ENCODE measurements around the gene SLC26A6. TPM values are rescaled to one million over a fixed set of nuclear protein-coding genes. Genes with fewer than 3 reads are reported as not detected.
A peak's percentile ranks its signal among the peaks of the same experiment; 100 is the strongest.

Gene SLC26A6
- total RNA-seq, 4 donors from 2014 or later = 13.8 to 26.4 (median 15.9) TPM

GRCh38 chr3:48597408-48597800 is 37.9 kb downstream of the SLC26A6 start:
- WGBS, 2 donors = 60 to 74% methylated on average over 5 to 6 of the region's 6 CpGs
- peaks cover 0 to 51% (median 31%) of the 10 kb centered on the region in 3 donors for H3K36me3 ChIP-seq
- no peak for DNase-seq (ENCODE audit: low spot score in 2 of 2)
- peaks cover 0 to 13% of the 10 kb centered on the region in 2 donors for H3K27me3 ChIP-seq
- H3K27ac ChIP-seq = peak overlapping the region in 2 of 4 donors; percentile 51 to 64
- no peak for TF ChIP-seq EP300 (IDR thresholded peaks at IDR 0.05)
- TF ChIP-seq POLR2A (IDR thresholded peaks at IDR 0.05) = no peak
- no peak for TF ChIP-seq CTCF (IDR thresholded peaks at IDR 0.05)
- no peak overlapping the region for H3K4me3 ChIP-seq
- peaks cover 0 to 37% (median 11%) of the 10 kb centered on the region in 4 donors for H3K4me1 ChIP-seq
- no peaks in the 10 kb centered on the region for H3K9me3 ChIP-seq

- 54 to 74% methylated on average over 8 of the region's 8 CpGs for WGBS, 2 donors
- no peak overlapping the region for H3K27ac ChIP-seq
- no peaks in the 10 kb centered on the region for H3K9me3 ChIP-seq
- H3K4me3 ChIP-seq = no peak overlapping the region
- TF ChIP-seq CTCF (IDR thresholded peaks at IDR 0.05) (no peak), POLR2A (IDR thresholded peaks at IDR 0.05) (no peak), EP300 (IDR thresholded peaks at IDR 0.05) (no peak)
- peaks cover 0 to 50% (median 30%) of the 10 kb centered on the region in 3 donors for H3K36me3 ChIP-seq
- H3K27me3 ChIP-seq = peaks cover 0 to 13% of the 10 kb centered on the region in 2 donors
- no peak for DNase-seq (ENCODE audit: low spot score in 2 of 2)
- peaks cover 0 to 37% (median 11%) of the 10 kb centered on the region in 4 donors for H3K4me1 ChIP-seq
Measured at GRCh38 chr3:48596676-48597407, 38.4 kb downstream of the SLC26A6 start.

GRCh38 chr3:48596157-48596556 is 39.1 kb downstream of the SLC26A6 start:
- peaks cover 0 to 50% (median 23%) of the 10 kb centered on the region in 3 donors for H3K36me3 ChIP-seq
- no peak overlapping the region for H3K4me3 ChIP-seq
- peaks cover 0 to 37% (median 11%) of the 10 kb centered on the region in 4 donors for H3K4me1 ChIP-seq
- peaks cover 0 to 13% of the 10 kb centered on the region in 2 donors for H3K27me3 ChIP-seq
- no peak for DNase-seq (ENCODE audit: low spot score in 2 of 2)
- 76 to 86% methylated on average over 5 of the region's 5 CpGs for WGBS, 2 donors
- no peak overlapping the region for H3K27ac ChIP-seq
- no peaks in the 10 kb centered on the region for H3K9me3 ChIP-seq
- TF ChIP-seq CTCF (IDR thresholded peaks at IDR 0.05) (no peak), EP300 (IDR thresholded peaks at IDR 0.05) (no peak), POLR2A (IDR thresholded peaks at IDR 0.05) (no peak)

- Histone ChIP-seq H3K4me3 (peak overlapping the region in 1 of 4 donors; percentile 44), H3K36me3 (peaks cover 0 to 45% (median 18%) of the 10 kb centered on the region in 3 donors), H3K27ac (no peak overlapping the region), H3K9me3 (no peaks in the 10 kb centered on the region), H3K4me1 (peaks cover 0 to 37% (median 11%) of the 10 kb centered on the region in 4 donors), H3K27me3 (peaks cover 0 to 13% of the 10 kb centered on the region in 2 donors)
- WGBS, 2 donors = 35 to 39% methylated on average over 5 to 8 of the region's 10 CpGs
- no peak for DNase-seq (ENCODE audit: low spot score in 2 of 2)
- TF ChIP-seq EP300 (IDR thresholded peaks at IDR 0.05) = no peak
- no peak for TF ChIP-seq CTCF (IDR thresholded peaks at IDR 0.05)
- no peak for TF ChIP-seq POLR2A (IDR thresholded peaks at IDR 0.05)
Measured at GRCh38 chr3:48595526-48596121, 39.6 kb downstream of the SLC26A6 start.

GRCh38 chr3:48595075-48595525 is 40.2 kb downstream of the SLC26A6 start, which contains the start of gene COL7A1:
TSS of gene COL7A1 (minus strand) at chr3:48595329. CDS start at chr3:48595159, 170 bp downstream.
- Histone ChIP-seq H3K4me3 (peak within 1 kb of the TSS in 3 of 4 donors; percentile 18 to 44 (median 33)), H3K27me3 (peaks cover 0 to 13% of the 10 kb centered on the region in 2 donors), H3K27ac (peak within 1 kb of the TSS in 2 of 4 donors; percentile 20 to 59), H3K36me3 (peaks cover 0 to 43% (median 12%) of the 10 kb centered on the region in 3 donors), H3K9me3 (no peaks in the 10 kb centered on the region), H3K4me1 (peaks cover 0 to 37% (median 11%) of the 10 kb centered on the region in 4 donors)
- DNase-seq (ENCODE audit: low spot score in 2 of 2) = no peak
- 1 to 2% methylated on average over 22 to 24 of the region's 35 CpGs for WGBS, 2 donors
- TF ChIP-seq CTCF (IDR thresholded peaks at IDR 0.05) = no peak

Measured in tibial nerve (tissue), 4 donors.